Measurements from ENCODE around the gene UNC5CL. TPM values are rescaled to one million over a fixed set of nuclear protein-coding genes. Genes with fewer than 3 reads are reported as not detected.

UNC5CL gene
- total and polyA plus RNA-seq, 2 experiments from 2014 or later = 0.87 to 1.2 TPM

DNA sequence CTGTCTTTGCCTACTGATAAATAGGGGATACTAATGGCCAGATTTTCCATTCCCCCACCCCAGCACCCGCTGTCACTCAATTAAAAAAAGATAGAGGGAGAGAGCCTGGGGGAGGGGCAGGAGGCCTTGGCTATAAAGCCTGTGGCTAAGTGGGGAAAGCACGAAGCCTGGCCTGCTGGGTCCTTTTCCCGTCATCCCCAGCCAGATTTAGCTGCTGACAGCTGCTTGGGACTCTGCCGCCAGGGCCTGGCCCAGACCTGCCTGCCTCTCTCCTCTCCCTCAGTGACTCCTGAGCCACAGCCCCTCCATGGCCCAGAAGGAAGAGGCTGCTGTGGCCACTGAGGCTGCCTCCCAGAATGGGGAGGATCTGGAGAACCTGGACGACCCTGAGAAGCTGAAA is 14.0 kb upstream of the UNC5CL start, which contains the start of gene APOBEC2:
Gene APOBEC2, plus strand, starts transcription at position 162 of the 400 bp plus-strand sequence. Its CDS starts 146 bp downstream, at position 308.
- Mint-ChIP-seq H3K4me1 (peaks cover 19% of the 10 kb centered on the region), H3K4me3 (no peak within 1 kb of the TSS), H3K27ac (no peak within 1 kb of the TSS), H3K36me3 (ENCODE audit: low read depth) (no peaks in the 10 kb centered on the region), H3K9me3 (no peaks in the 10 kb centered on the region), H3K27me3 (ENCODE audit: insufficient read depth, low read depth, poor library complexity) (peaks cover 2% of the 10 kb centered on the region)
- no peaks in the 10 kb centered on the region for H3K36me3 ChIP-seq (ENCODE audit: insufficient read depth)
- ATAC-seq = peak; percentile 43
- H3K4me3 ChIP-seq = no peak within 1 kb of the TSS
- H3K9me2 ChIP-seq (ENCODE audit: insufficient read depth) = no peaks in the 10 kb centered on the region
- no peak within 1 kb of the TSS for H3K4me2 ChIP-seq
- no peaks in the 10 kb centered on the region for H3F3A ChIP-seq (replicated peaks; ENCODE audit: low read depth)
- DNase-seq (ENCODE audit: low spot score) = no peak
- peaks cover 12% of the 10 kb centered on the region for H3K4me1 ChIP-seq (ENCODE audit: insufficient read depth)
- H3K27ac ChIP-seq (ENCODE audit: low read depth) = no peak within 1 kb of the TSS
- no peaks in the 10 kb centered on the region for H3K79me2 ChIP-seq (replicated peaks; ENCODE audit: insufficient read depth)
- H4K20me1 ChIP-seq (replicated peaks; ENCODE audit: insufficient read depth) = no peaks in the 10 kb centered on the region
- TF ChIP-seq EZH2 (IDR thresholded peaks at IDR 0.05; ENCODE audit: low read depth, unreplicated experiment) = no peak
- TF ChIP-seq, protein P1, sequence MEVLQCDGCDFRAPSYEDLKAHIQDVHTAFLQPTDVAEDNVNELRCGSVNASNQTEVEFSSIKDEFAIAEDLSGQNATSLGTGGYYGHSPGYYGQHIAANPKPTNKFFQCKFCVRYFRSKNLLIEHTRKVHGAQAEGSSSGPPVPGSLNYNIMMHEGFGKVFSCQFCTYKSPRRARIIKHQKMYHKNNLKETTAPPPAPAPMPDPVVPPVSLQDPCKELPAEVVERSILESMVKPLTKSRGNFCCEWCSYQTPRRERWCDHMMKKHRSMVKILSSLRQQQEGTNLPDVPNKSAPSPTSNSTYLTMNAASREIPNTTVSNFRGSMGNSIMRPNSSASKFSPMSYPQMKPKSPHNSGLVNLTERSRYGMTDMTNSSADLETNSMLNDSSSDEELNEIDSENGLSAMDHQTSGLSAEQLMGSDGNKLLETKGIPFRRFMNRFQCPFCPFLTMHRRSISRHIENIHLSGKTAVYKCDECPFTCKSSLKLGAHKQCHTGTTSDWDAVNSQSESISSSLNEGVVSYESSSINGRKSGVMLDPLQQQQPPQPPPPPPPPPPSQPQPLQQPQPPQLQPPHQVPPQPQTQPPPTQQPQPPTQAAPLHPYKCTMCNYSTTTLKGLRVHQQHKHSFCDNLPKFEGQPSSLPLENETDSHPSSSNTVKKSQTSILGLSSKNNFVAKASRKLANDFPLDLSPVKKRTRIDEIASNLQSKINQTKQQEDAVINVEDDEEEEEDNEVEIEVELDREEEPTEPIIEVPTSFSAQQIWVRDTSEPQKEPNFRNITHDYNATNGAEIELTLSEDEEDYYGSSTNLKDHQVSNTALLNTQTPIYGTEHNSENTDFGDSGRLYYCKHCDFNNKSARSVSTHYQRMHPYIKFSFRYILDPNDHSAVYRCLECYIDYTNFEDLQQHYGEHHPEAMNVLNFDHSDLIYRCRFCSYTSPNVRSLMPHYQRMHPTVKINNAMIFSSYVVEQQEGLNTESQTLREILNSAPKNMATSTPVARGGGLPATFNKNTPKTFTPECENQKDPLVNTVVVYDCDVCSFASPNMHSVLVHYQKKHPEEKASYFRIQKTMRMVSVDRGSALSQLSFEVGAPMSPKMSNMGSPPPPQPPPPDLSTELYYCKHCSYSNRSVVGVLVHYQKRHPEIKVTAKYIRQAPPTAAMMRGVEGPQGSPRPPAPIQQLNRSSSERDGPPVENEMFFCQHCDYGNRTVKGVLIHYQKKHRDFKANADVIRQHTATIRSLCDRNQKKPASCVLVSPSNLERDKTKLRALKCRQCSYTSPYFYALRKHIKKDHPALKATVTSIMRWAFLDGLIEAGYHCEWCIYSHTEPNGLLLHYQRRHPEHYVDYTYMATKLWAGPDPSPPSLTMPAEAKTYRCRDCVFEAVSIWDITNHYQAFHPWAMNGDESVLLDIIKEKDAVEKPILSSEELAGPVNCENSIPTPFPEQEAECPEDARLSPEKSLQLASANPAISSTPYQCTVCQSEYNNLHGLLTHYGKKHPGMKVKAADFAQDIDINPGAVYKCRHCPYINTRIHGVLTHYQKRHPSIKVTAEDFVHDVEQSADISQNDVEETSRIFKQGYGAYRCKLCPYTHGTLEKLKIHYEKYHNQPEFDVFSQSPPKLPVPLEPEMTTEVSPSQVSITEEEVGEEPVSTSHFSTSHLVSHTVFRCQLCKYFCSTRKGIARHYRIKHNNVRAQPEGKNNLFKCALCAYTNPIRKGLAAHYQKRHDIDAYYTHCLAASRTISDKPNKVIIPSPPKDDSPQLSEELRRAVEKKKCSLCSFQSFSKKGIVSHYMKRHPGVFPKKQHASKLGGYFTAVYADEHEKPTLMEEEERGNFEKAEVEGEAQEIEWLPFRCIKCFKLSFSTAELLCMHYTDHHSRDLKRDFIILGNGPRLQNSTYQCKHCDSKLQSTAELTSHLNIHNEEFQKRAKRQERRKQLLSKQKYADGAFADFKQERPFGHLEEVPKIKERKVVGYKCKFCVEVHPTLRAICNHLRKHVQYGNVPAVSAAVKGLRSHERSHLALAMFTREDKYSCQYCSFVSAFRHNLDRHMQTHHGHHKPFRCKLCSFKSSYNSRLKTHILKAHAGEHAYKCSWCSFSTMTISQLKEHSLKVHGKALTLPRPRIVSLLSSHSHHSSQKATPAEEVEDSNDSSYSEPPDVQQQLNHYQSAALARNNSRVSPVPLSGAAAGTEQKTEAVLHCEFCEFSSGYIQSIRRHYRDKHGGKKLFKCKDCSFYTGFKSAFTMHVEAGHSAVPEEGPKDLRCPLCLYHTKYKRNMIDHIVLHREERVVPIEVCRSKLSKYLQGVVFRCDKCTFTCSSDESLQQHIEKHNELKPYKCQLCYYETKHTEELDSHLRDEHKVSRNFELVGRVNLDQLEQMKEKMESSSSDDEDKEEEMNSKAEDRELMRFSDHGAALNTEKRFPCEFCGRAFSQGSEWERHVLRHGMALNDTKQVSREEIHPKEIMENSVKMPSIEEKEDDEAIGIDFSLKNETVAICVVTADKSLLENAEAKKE (CRISPR knock-in tag; IDR thresholded peaks at IDR 0.05) = no peak
- TF ChIP-seq ZNF114 (CRISPR knock-in tag; IDR thresholded peaks at IDR 0.05) = no peak
- TF ChIP-seq, protein P2, sequence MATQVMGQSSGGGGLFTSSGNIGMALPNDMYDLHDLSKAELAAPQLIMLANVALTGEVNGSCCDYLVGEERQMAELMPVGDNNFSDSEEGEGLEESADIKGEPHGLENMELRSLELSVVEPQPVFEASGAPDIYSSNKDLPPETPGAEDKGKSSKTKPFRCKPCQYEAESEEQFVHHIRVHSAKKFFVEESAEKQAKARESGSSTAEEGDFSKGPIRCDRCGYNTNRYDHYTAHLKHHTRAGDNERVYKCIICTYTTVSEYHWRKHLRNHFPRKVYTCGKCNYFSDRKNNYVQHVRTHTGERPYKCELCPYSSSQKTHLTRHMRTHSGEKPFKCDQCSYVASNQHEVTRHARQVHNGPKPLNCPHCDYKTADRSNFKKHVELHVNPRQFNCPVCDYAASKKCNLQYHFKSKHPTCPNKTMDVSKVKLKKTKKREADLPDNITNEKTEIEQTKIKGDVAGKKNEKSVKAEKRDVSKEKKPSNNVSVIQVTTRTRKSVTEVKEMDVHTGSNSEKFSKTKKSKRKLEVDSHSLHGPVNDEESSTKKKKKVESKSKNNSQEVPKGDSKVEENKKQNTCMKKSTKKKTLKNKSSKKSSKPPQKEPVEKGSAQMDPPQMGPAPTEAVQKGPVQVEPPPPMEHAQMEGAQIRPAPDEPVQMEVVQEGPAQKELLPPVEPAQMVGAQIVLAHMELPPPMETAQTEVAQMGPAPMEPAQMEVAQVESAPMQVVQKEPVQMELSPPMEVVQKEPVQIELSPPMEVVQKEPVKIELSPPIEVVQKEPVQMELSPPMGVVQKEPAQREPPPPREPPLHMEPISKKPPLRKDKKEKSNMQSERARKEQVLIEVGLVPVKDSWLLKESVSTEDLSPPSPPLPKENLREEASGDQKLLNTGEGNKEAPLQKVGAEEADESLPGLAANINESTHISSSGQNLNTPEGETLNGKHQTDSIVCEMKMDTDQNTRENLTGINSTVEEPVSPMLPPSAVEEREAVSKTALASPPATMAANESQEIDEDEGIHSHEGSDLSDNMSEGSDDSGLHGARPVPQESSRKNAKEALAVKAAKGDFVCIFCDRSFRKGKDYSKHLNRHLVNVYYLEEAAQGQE (IDR thresholded peaks at IDR 0.05; ENCODE audit: unreplicated experiment) = no peak
- no peak for TF ChIP-seq ZNF331 (CRISPR knock-in tag; IDR thresholded peaks at IDR 0.05; ENCODE audit: low read depth)
- TF ChIP-seq, protein P3, sequence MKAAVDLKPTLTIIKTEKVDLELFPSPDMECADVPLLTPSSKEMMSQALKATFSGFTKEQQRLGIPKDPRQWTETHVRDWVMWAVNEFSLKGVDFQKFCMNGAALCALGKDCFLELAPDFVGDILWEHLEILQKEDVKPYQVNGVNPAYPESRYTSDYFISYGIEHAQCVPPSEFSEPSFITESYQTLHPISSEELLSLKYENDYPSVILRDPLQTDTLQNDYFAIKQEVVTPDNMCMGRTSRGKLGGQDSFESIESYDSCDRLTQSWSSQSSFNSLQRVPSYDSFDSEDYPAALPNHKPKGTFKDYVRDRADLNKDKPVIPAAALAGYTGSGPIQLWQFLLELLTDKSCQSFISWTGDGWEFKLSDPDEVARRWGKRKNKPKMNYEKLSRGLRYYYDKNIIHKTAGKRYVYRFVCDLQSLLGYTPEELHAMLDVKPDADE (IDR thresholded peaks at IDR 0.05) = no peak
- no peak within 1 kb of the TSS for H2AFZ ChIP-seq
- H3K27me3 ChIP-seq (ENCODE audit: insufficient read depth) = no peaks in the 10 kb centered on the region

Measured in GM23338 (cell line).